Astrocyte (in vitro differentiated cells and primary cell): ENCODE data around the gene MESP1.

Experiments
- EZH2 ChIP-seq: IDR thresholded peaks from 2 replicates; pipeline ENCODE4 v1.6.1; 2012; ENCODE audit warnings: mild to moderate bottlenecking, low read length, inconsistent platforms; ENCODE audit not compliant: insufficient read depth
- TF ChIP-seq, protein P1 (sequence below): IDR thresholded peaks from 2 replicates; pipeline ENCODE4 v1.5.1; 2011; ENCODE audit warnings: low read depth, mild to moderate bottlenecking, inconsistent platforms, low read length, moderate library complexity; ENCODE audit not compliant: insufficient read depth

DNA sequence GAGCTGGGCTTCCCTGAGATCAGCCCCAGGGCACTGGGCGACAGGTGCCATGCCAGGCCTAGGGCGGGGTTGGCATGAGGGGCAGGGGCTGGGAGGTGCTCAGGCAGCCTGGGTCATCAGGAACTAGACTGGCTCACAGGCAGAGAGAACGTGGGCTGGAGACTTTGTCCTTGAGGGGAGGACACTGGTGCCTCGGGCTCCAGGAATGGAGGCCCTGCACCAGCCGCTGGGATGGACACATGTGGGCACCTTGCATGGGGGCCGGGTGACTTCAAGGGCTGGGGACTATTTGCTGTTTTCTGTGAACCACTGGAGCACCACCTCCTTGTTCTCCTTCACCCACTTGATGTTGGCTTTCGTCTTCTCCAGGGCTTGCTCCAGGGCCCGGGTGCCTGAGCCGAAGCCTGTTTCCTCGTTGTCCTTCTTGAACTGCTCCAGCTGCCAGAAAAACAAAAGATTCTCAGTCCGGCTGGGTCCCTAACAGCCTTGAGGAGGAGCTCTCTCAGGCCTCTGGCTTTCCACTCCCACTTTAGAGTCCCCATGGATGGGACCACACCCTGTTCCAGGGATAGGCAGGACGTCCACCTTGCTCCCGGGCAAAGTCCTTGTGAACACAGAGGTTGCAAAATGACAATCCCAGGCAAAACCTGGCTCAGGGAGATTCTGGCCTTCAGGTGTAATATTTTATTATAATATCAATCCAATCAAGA lies 34.2 kb upstream of the MESP1 start:
- TF ChIP-seq, protein P1, sequence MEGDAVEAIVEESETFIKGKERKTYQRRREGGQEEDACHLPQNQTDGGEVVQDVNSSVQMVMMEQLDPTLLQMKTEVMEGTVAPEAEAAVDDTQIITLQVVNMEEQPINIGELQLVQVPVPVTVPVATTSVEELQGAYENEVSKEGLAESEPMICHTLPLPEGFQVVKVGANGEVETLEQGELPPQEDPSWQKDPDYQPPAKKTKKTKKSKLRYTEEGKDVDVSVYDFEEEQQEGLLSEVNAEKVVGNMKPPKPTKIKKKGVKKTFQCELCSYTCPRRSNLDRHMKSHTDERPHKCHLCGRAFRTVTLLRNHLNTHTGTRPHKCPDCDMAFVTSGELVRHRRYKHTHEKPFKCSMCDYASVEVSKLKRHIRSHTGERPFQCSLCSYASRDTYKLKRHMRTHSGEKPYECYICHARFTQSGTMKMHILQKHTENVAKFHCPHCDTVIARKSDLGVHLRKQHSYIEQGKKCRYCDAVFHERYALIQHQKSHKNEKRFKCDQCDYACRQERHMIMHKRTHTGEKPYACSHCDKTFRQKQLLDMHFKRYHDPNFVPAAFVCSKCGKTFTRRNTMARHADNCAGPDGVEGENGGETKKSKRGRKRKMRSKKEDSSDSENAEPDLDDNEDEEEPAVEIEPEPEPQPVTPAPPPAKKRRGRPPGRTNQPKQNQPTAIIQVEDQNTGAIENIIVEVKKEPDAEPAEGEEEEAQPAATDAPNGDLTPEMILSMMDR = no peak
- no peak for TF ChIP-seq EZH2
